ENCODE data around the gene CPNE2. TPM values are rescaled to one million over a fixed set of nuclear protein-coding genes. Genes with fewer than 3 reads are reported as not detected.
A peak's percentile ranks its signal among the peaks of the same experiment; 100 is the strongest.

Gene CPNE2
- total and polyA plus RNA-seq, 2 of the 8 experiments (the other 6 are each of a cell fraction or from before 2014, with no cell fraction given) = 10.6 to 39.5 TPM

GRCh38 chr16:57130950-57131321 is 38.6 kb downstream of the CPNE2 start:
- Histone ChIP-seq H3K36me3 (ENCODE audit: control insufficient read depth in 2 of 4, insufficient read depth in 4 of 4, low read length in 3 of 4) (no peaks in the 10 kb centered on the region), H3K4me2 (ENCODE audit: insufficient read depth in 1 of 2, low read depth in 2 of 2, low read length in 2 of 2) (no peak overlapping the region), H2BK20ac (ENCODE audit: low read length) (no peak overlapping the region), H3K27ac (ENCODE audit: low read depth, low read length) (no peak overlapping the region), H3K9me3 (ENCODE audit: insufficient read depth in 2 of 2, low read depth in 1 of 2, low read length in 1 of 2) (no peaks in the 10 kb centered on the region), H2BK5ac (ENCODE audit: low read depth, low read length) (no peak overlapping the region), H2AK5ac (ENCODE audit: low read depth, low read length) (no peak overlapping the region), H4K5ac (ENCODE audit: insufficient read length, low read depth, low read length) (no peak overlapping the region), H2AFZ (ENCODE audit: low read length) (no peak overlapping the region), H3K4ac (replicated peaks; ENCODE audit: insufficient read length, low read depth, low read length) (no peak overlapping the region), H3K23ac (ENCODE audit: insufficient read length) (no peak overlapping the region), H4K20me1 (replicated peaks in 1 of 2; ENCODE audit: control insufficient read depth in 1 of 2, insufficient read depth in 2 of 2, low read length in 2 of 2) (no peaks in the 10 kb centered on the region), H3K4me1 (replicated peaks in 1 of 4; ENCODE audit: control insufficient read depth in 3 of 4, insufficient read depth in 4 of 4, low read length in 3 of 4) (peaks cover 0 to 5% (median 2%) of the 10 kb centered on the region in 4 experiments; a peak in 3 of 7 replicates), H4K8ac (ENCODE audit: extremely low read depth, insufficient read depth, low read length) (no peak overlapping the region), H3K14ac (ENCODE audit: insufficient read length) (no peak overlapping the region), H2BK15ac (ENCODE audit: low read length) (no peak overlapping the region), H2BK120ac (replicated peaks; ENCODE audit: low read depth, low read length) (no peak overlapping the region), H3K9ac (replicated peaks in 1 of 4; ENCODE audit: extremely low read depth in 1 of 4, low read depth in 3 of 4, low read length in 3 of 4) (no peak overlapping the region), H3K79me2 (ENCODE audit: control insufficient read depth in 1 of 2, insufficient read depth in 2 of 2, low read length in 2 of 2) (no peaks in the 10 kb centered on the region), H2BK12ac (ENCODE audit: low read depth, low read length) (no peak overlapping the region), H3K23me2 (ENCODE audit: low read depth, low read length) (no peaks in the 10 kb centered on the region), H3K27me3 (replicated peaks in 1 of 4; ENCODE audit: control insufficient read depth in 3 of 4, extremely low read depth in 1 of 4, insufficient read depth in 3 of 4, low read length in 3 of 4) (no peaks in the 10 kb centered on the region), H3K18ac (ENCODE audit: extremely low read depth, low read length) (no peak overlapping the region), H3K79me1 (ENCODE audit: low read depth, low read length) (no peaks in the 10 kb centered on the region), H4K91ac (replicated peaks; ENCODE audit: insufficient read length, low read length) (no peak overlapping the region), H3K4me3 (ENCODE audit: extremely low read depth in 1 of 4, insufficient read depth in 2 of 4, low read depth in 3 of 4, low read length in 4 of 4) (no peak overlapping the region), H3K56ac (replicated peaks; ENCODE audit: insufficient read length, low read depth, low read length) (no peak overlapping the region)
- 94% methylated on average over 6 of the region's 6 CpGs; no CpG with 5 or more reads in 1 of the 2 experiments for WGBS, 2 experiments (ENCODE audit: extremely low coverage in 1 of 2, insufficient coverage in 1 of 2, insufficient read length in 1 of 2, insufficient replicate concordance in 2 of 2, low coverage in 1 of 2, low lambda C conversion rate in 2 of 2, missing lambda C conversion rate in 1 of 2)
- DNase-seq (ENCODE audit: low read depth in 1 of 2, low spot score in 2 of 2) (no peak), FAIRE-seq (no peak)
- POLR2A ChIA-PET (ENCODE audit: partially characterized antibody) = interaction anchor here (1.2 kb wide), 1 partner anchor 11 kb away, joined by 4 read pairs; no protein-coding TSS in a partner anchor
- CTCF ChIA-PET (ENCODE audit: partially characterized antibody) = interaction anchor here (0.7 to 1.9 kb wide), 2 partner anchors 38 to 46 kb away, joined by 3 to 5 read pairs; partner anchors contain the start of gene CPNE2
- TF ChIP-seq KDM1A (IDR thresholded peaks at IDR 0.05; ENCODE audit: borderline replicate concordance, low read length) (peak; percentile 29; the same call in 1 of the 2 replicates), E2F6 (IDR thresholded peaks at IDR 0.05) (no peak), TBP (IDR thresholded peaks at IDR 0.05; ENCODE audit: low read depth, low read length) (no peak)
